AG10803 (cell line): Measurements from ENCODE around the gene ARHGAP32.
"Not testable (repeated sequence)": the region's sequence is repeated elsewhere in the genome, so short reads cannot be mapped to it uniquely, and the experiment has no call there.

ENCODE experiments used
- DNase-seq: peaks from one replicate; pipeline ENCODE4 v3.0.0; 2010; ENCODE audit warnings: low read depth
- H3K4me3 ChIP-seq: 2 replicates; pipeline ENCODE4 v1.5.1; 2011; ENCODE audit warnings: mild to moderate bottlenecking, low read length, control low read depth
- CTCF ChIP-seq: conservative IDR thresholded peaks from 2 replicates; pipeline ENCODE4 v1.5.1; 2011; ENCODE audit warnings: mild to moderate bottlenecking, low read length, control low read depth, inconsistent platforms

ARHGAP32 gene

GRCh38 chr11:129184581-129184980 lies 7.5 kb downstream of the ARHGAP32 start:
- H3K4me3 ChIP-seq = no peak overlapping the region
- no peak for TF ChIP-seq CTCF
- no peak for DNase-seq

DNA sequence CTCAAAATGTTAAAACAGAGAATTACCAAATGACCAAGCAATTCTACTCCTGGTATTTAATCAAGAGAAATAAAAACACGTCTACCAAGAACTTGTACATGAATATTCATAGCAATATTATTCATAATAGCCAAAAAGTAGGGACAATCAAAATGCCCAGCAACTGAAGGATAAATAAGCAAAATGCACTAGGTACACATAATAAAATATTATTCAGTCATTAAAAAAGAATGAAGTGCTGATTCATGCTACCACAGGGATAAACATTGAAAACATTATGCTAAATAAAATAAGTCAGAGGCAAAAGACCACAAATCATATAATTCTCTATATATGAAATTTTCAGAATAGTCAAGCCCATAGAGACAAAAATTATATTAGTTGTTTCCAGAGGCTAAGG lies 24.8 kb downstream of the ARHGAP32 start:
- H3K4me3 ChIP-seq = no peak overlapping the region
- DNase-seq = no peak
- TF ChIP-seq CTCF = no peak

- no peak for TF ChIP-seq CTCF
- no peak overlapping the region for H3K4me3 ChIP-seq
Observed at GRCh38 chr11:129163714-129164164, 28.4 kb downstream of the ARHGAP32 start.

GRCh38 chr11:129157080-129157479 lies 35.0 kb downstream of the ARHGAP32 start:
- DNase-seq, H3K4me3 ChIP-seq: not testable (repeated sequence)

More at GRCh38 chr11:129163714-129164164, 28.4 kb downstream of the ARHGAP32 start:
- no peak for DNase-seq

DNA sequence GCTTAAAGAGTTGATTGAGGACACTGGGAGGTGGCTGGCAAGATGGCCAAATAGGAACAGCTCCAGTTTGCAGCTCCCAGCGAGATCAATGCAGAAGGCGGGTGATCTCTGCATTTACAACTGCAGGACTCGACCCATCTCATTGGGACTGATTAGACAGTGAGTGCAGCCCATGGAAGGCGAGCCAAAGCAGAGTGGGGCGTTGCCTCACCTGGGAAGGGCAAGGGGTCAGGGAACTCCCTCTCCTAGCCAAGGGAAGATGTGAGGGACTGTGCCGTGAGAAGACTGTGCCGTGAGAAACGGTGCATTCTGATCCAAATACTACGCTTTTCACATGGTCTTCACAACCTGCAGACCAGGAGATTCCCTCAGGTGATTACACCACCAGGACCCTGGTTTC lies 36.4 kb downstream of the ARHGAP32 start:
- TF ChIP-seq CTCF = no peak
- no peak overlapping the region for H3K4me3 ChIP-seq
- DNase-seq = no peak

GRCh38 chr11:129148487-129148886 lies 43.6 kb downstream of the ARHGAP32 start:
- no peak for TF ChIP-seq CTCF
- DNase-seq = no peak
- H3K4me3 ChIP-seq = no peak overlapping the region

DNA sequence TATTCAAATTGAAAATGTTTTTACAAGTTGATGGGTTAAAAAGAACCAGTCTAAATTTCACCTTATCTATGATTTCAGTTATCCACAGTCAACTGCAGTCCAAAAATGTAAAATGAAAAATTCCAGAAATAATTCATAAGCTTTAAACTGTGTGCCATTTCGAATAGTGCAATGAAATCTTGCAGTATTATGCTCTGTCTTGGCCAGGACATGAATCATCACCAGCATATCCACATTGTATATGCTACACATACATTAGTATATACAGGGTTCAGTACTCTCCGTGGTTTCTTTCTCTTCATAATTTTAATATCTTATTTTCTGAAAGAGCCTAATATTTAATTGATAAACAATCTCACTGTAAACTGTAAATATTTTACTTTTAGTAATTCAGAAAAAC lies 45.9 kb downstream of the ARHGAP32 start:
- H3K4me3 ChIP-seq = no peak overlapping the region
- TF ChIP-seq CTCF = no peak
- no peak for DNase-seq

DNA sequence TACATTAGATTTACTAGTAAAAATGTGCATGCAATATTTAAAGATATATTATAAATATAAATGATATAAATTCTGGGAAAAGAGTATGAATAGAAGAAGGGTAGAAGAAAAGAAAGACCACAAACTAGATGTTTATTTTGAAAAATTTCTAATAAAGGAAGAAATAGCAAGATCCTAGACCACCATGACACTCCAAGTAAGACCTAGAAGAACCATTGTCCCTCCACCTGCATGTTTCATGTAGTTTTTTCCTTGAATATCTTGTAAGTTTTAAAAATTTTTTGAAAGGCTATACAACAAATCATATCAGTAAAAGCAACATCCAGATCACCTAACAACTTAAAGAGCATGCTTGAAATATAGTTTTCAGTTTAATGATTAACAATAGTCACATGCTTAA lies 46.8 kb downstream of the ARHGAP32 start:
- no peak for TF ChIP-seq CTCF
- no peak overlapping the region for H3K4me3 ChIP-seq
- no peak for DNase-seq
